Thymus (tissue), 11 donors: ENCODE results near the gene GHDC. TPM values are rescaled to one million over a fixed set of nuclear protein-coding genes. Genes with fewer than 3 reads are reported as not detected.

ENCODE experiments used
- DNase-seq, 9 donors: peaks; one replicate each; pipeline ENCODE4 v3.0.0-alpha.2; 2013; ENCODE audit warnings: low spot score in 9 of 9, low read depth in 6 of 9, missing footprints in 1 of 9
- H3K27ac ChIP-seq, 2 donors: one replicate each; pipeline ENCODE4 v1.5.1; 2013; ENCODE audit warnings: control low read depth in 1 of 2, low read depth in 1 of 2, low read length in 1 of 2, mild to moderate bottlenecking in 1 of 2, moderate library complexity in 1 of 2
- H3K27me3 ChIP-seq, 2 donors: one replicate each; pipeline ENCODE4 v1.5.1; 2013; ENCODE audit warnings: low read length in 1 of 2; ENCODE audit not compliant: control insufficient read depth in 2 of 2, insufficient read depth in 1 of 2
- H3K36me3 ChIP-seq, 2 donors: one replicate each; pipeline ENCODE4 v1.5.1; 2013; ENCODE audit warnings: low read length in 1 of 2, mild to moderate bottlenecking in 1 of 2, moderate library complexity in 1 of 2; ENCODE audit not compliant: control insufficient read depth in 2 of 2, insufficient read depth in 2 of 2
- H3K4me1 ChIP-seq, 2 donors: one replicate each; pipeline ENCODE4 v1.5.1; 2013; ENCODE audit warnings: low read length in 2 of 2; ENCODE audit not compliant: control insufficient read depth in 2 of 2, insufficient read depth in 2 of 2
- H3K4me3 ChIP-seq, 2 donors: one replicate each; pipeline ENCODE4 v1.5.1; 2013; ENCODE audit warnings: low read length in 2 of 2, control low read depth in 1 of 2, mild to moderate bottlenecking in 1 of 2
- H3K9me3 ChIP-seq, 2 donors: one replicate each; pipeline ENCODE4 v1.5.1; 2013; ENCODE audit warnings: low read length in 1 of 2, mild to moderate bottlenecking in 1 of 2; ENCODE audit not compliant: control insufficient read depth in 2 of 2, insufficient read depth in 1 of 2
- WGBS: extraction: QIAGEN DNeasy Blood & Tissue Kit; methylation state at CpG from one replicate; pipeline ENCODE4 v1.1.7; 2013; 5-methylcytosine and 5-hydroxymethylcytosine counted together
- polyA plus RNA-seq: library from polyadenylated mRNA; stranded (reverse); fragments of 200-250 nt; gene quantifications from one replicate; pipeline ENCODE4 v1.2.3, GENCODE V29; 2013
- total RNA-seq: library from RNA; stranded (reverse); fragments of 120-200 nt; gene quantifications from one replicate; pipeline ENCODE4 v1.2.4, GENCODE V29; 2013
- donor health status: healthy.

Gene GHDC
- total and polyA plus RNA-seq, 2 donors: 8.6 to 19.6 TPM

DNA sequence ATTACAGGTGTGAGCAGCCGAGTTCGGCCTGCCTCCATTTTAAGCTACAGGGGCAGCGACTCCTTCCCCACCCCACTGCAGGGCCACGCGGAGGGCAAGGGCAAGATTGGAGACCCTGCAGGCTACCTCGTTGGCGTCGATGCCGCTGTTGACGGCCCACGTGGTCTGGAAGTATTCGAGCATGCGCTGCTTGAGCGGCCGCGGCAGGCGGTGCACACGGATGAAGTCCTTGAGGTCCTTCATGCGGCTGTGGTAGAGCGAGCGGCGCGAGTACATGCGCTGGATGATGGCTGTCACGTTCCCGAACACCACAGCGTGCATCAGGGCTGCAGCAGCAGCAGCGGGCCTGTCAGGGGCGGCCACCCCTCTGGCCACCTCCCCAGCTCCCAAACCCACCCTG lies 24.9 kb downstream of the GHDC start:
- H3K36me3 ChIP-seq: no peaks in the 10 kb centered on the region
- peaks cover 0 to 9% of the 10 kb centered on the region in 2 donors for H3K27me3 ChIP-seq
- WGBS: 98% methylated on average over 29 of the region's 29 CpGs
- peaks cover 0 to 10% of the 10 kb centered on the region in 2 donors for H3K4me1 ChIP-seq
- H3K4me3 ChIP-seq: no peak overlapping the region
- DNase-seq: no peak
- no peaks in the 10 kb centered on the region for H3K9me3 ChIP-seq
- H3K27ac ChIP-seq: no peak overlapping the region

GRCh38 chr17:42167807-42168206 lies 26.5 kb downstream of the GHDC start:
- WGBS: 97% methylated on average over 8 of the region's 8 CpGs
- H3K36me3 ChIP-seq: no peaks in the 10 kb centered on the region
- no peaks in the 10 kb centered on the region for H3K9me3 ChIP-seq
- no peak overlapping the region for H3K4me3 ChIP-seq
- H3K4me1 ChIP-seq: peaks cover 0 to 10% of the 10 kb centered on the region in 2 donors
- H3K27ac ChIP-seq: no peak overlapping the region
- DNase-seq: no peak
- peaks cover 0 to 2% of the 10 kb centered on the region in 2 donors for H3K27me3 ChIP-seq

DNA sequence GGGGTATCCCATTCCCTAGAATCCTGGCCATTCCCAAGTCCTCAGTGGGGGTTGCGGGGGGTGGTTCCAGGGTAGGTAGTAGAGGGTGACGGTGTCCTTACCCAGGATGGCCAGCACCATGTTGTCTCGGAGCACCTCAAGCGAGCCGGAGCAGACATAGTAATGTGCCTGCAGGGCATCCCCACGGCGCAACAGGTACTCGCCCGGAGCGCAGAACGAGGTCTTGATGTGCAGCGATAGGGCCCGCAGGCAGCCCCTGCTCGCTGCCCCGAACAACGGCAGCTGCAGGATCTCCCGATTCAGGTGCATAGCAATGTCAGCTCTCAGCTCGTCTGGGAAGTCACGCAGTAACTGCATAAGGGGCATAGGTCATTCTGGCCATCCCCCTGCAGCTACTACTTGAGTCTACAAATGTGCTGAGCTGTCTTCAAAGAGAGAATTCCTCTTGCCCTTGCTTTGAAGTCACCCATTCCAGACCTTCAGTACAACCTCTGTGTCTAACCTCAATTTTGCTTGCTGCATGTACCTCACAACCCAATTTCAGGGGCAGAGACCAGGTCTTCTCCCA lies 28.0 kb downstream of the GHDC start:
- no peaks in the 10 kb centered on the region for H3K9me3 ChIP-seq
- H3K27ac ChIP-seq: no peak overlapping the region
- H3K4me1 ChIP-seq: peaks cover 0 to 4% of the 10 kb centered on the region in 2 donors
- no peaks in the 10 kb centered on the region for H3K36me3 ChIP-seq
- H3K27me3 ChIP-seq: peaks cover 0 to 2% of the 10 kb centered on the region in 2 donors
- 98% methylated on average over 19 of the region's 19 CpGs for WGBS
- DNase-seq: no peak
- H3K4me3 ChIP-seq: no peak overlapping the region

- no peak overlapping the region for H3K4me3 ChIP-seq
- H3K27me3 ChIP-seq: peaks cover 0 to under 1% of the 10 kb centered on the region in 2 donors
- H3K9me3 ChIP-seq: no peaks in the 10 kb centered on the region
- no peaks in the 10 kb centered on the region for H3K36me3 ChIP-seq
- no peak overlapping the region for H3K27ac ChIP-seq
- 96% methylated on average over 6 of the region's 6 CpGs for WGBS
- no peaks in the 10 kb centered on the region for H3K4me1 ChIP-seq
- no peak for DNase-seq
Observed at GRCh38 chr17:42165751-42166150, 28.5 kb downstream of the GHDC start.

DNA sequence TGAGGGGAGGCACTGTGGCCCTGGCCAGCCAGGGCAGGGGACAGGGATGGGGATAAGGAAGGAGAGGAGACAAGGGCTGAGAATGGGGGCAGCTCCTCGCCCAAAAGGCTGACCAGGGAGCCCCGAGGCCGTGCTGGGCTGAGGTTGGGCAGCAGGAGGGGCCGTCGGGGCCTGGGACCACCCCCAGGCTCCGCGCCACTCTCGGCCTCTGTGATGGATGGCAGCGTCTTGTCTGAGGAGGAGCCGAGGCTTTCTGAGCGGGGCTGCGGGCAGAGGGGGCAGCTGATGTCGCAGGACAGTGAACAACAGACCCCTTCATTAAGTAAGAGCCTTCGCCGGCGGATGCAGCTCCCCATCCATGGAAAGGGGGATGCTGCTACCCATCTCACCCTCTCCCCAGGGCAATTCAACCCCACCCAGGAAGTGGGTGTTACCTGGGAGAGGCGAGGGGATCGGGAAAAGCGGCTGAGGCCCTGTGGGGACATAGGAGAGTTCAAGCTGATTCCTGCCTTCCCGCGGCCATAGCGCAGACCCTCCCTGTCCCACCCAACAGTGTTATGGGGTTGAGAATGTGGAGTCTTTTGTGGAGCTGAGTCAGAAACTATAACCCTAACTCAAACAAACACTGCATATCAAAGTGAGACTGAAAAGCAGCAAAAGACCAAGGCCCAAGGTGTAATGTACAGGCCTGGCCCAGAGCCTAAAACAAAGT lies 30.4 kb downstream of the GHDC start:
- H3K36me3 ChIP-seq: no peaks in the 10 kb centered on the region
- no peaks in the 10 kb centered on the region for H3K27me3 ChIP-seq
- no peak overlapping the region for H3K4me3 ChIP-seq
- no peak overlapping the region for H3K27ac ChIP-seq
- H3K9me3 ChIP-seq: no peaks in the 10 kb centered on the region
- WGBS: 90% methylated on average over 22 of the region's 22 CpGs
- no peaks in the 10 kb centered on the region for H3K4me1 ChIP-seq
- no peak for DNase-seq

- 73% methylated on average over 8 of the region's 8 CpGs for WGBS
- no peaks in the 10 kb centered on the region for H3K27me3 ChIP-seq
Observed at GRCh38 chr17:42163113-42163512, 31.2 kb downstream of the GHDC start.

DNA sequence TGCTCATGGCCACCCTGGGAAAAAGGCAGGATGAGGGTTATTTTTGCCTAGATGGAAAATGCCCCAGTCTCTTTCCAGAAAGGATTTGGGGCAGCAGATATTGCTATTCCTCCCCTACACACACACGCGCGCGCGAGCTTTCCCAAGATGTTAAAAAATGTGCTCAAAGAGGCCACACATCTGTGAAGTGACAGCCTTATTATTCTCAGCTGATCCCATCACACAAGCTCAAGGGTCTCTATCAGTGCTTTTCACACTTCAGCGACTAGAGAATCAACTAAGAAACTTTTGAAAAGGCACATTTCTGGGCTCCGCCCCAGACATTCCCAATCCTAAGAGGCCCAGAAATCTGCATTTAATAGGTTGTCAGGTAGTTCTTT lies 33.8 kb downstream of the GHDC start:
- 98% methylated on average over 7 of the region's 7 CpGs for WGBS
- H3K27me3 ChIP-seq: no peaks in the 10 kb centered on the region
- H3K36me3 ChIP-seq: no peaks in the 10 kb centered on the region
- H3K27ac ChIP-seq: no peak overlapping the region
- DNase-seq: no peak
- no peaks in the 10 kb centered on the region for H3K9me3 ChIP-seq
- H3K4me3 ChIP-seq: no peak overlapping the region
- H3K4me1 ChIP-seq: peaks cover 0 to 9% of the 10 kb centered on the region in 2 donors

More at GRCh38 chr17:42163113-42163512, 31.2 kb downstream of the GHDC start:
- DNase-seq: peak in 1 of 9 donors; percentile 17
- H3K27ac ChIP-seq: no peak overlapping the region
- no peak overlapping the region for H3K4me3 ChIP-seq
- no peaks in the 10 kb centered on the region for H3K4me1 ChIP-seq
- no peaks in the 10 kb centered on the region for H3K9me3 ChIP-seq
- H3K36me3 ChIP-seq: no peaks in the 10 kb centered on the region

DNA sequence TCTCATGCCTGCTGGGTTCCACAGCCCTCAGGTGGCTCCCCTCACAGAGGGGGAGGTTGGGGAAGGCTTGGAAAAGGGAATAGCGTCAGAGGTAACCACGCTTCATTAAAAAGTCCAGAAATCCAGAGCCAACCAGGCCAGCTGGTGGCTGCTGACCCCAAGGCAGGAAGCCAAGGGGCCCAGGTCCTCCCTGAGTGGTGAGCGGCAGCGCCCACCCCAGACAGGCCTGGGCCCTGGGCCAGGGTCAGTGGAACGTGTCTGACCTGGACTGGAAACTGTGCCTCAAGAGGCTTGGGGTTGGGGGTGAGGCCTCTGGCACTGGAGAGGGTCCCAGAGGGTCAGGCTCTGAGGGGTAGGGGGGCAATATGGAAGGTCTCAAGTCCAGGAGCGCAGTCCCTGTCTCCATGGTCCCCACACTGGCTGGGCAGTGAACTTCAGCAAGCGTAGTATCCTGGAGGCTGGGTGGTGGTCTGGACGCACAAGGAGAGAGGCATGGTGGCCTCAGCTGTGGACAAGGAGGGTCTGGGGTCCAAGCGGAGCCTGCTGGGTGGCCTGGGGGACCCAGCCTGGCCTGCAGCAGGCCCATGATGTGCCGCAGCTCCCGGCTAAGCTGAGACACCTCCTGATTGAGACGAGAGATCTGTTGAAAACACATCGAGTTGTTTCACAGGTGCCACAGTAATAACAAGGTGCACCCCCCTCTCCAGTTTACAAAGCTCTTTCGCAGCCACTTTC lies 34.3 kb downstream of the GHDC start:
- no peak for DNase-seq
- 91% methylated on average over 14 of the region's 14 CpGs for WGBS
- H3K27me3 ChIP-seq: no peaks in the 10 kb centered on the region
- H3K36me3 ChIP-seq: no peaks in the 10 kb centered on the region
- H3K4me3 ChIP-seq: no peak overlapping the region
- H3K27ac ChIP-seq: no peak overlapping the region
- H3K9me3 ChIP-seq: no peaks in the 10 kb centered on the region
- peaks cover 0 to 12% of the 10 kb centered on the region in 2 donors for H3K4me1 ChIP-seq

- H3K4me1 ChIP-seq: peaks cover 7 to 24% of the 10 kb centered on the region in 2 donors
- H3K4me3 ChIP-seq: peak overlapping the region; percentile 79 to 99
- DNase-seq: no peak
- no peaks in the 10 kb centered on the region for H3K9me3 ChIP-seq
- peaks cover 9 to 10% of the 10 kb centered on the region in 2 donors for H3K36me3 ChIP-seq
- H3K27me3 ChIP-seq: no peaks in the 10 kb centered on the region
- WGBS: 56% methylated on average over 17 of the region's 17 CpGs
- no peak overlapping the region for H3K27ac ChIP-seq
Observed at GRCh38 chr17:42155614-42156045, 38.7 kb downstream of the GHDC start.
